Fibroblast of gingiva (primary cell): ENCODE measurements around the gene TPRN.
A peak's percentile ranks its signal among the peaks of the same experiment; 100 is the strongest.
"Not testable (repeated sequence)": the region's sequence is repeated elsewhere in the genome, so short reads cannot be mapped to it uniquely, and the experiment has no call there.

Experiments
- DNase-seq: peaks from one replicate; pipeline ENCODE4 v3.0.0-alpha.2; 2011; ENCODE audit warnings: low read depth

TPRN gene

GRCh38 chr9:137200311-137201204 is at the start of gene TPRN:
Gene TPRN (minus strand): TSS chr9:137200741. CDS start chr9:137200711, 30 bp downstream.
- DNase-seq, result peak; percentile 99

DNA sequence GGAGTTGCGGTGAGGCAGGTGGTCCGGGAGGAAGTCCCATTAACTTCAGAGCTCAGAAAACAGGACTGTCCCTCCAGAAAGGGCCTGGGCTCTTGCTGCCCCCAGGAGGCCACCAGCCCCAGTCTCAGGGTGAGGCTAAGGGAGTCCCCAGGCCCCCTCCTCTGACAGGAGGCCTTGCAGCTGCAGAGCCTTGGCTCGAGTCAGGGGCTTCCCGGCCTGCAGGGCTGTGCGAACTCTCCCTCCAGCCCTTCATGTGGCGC is 47.3 kb upstream of the TPRN start:
- no peak for DNase-seq

- no peak for DNase-seq
These were observed 46.8 kb upstream of the TPRN start for GRCh38 chr9:137247135-137247915.

GRCh38 chr9:137245450-137246421 is 45.2 kb upstream of the TPRN start:
- DNase-seq, result no peak

DNA sequence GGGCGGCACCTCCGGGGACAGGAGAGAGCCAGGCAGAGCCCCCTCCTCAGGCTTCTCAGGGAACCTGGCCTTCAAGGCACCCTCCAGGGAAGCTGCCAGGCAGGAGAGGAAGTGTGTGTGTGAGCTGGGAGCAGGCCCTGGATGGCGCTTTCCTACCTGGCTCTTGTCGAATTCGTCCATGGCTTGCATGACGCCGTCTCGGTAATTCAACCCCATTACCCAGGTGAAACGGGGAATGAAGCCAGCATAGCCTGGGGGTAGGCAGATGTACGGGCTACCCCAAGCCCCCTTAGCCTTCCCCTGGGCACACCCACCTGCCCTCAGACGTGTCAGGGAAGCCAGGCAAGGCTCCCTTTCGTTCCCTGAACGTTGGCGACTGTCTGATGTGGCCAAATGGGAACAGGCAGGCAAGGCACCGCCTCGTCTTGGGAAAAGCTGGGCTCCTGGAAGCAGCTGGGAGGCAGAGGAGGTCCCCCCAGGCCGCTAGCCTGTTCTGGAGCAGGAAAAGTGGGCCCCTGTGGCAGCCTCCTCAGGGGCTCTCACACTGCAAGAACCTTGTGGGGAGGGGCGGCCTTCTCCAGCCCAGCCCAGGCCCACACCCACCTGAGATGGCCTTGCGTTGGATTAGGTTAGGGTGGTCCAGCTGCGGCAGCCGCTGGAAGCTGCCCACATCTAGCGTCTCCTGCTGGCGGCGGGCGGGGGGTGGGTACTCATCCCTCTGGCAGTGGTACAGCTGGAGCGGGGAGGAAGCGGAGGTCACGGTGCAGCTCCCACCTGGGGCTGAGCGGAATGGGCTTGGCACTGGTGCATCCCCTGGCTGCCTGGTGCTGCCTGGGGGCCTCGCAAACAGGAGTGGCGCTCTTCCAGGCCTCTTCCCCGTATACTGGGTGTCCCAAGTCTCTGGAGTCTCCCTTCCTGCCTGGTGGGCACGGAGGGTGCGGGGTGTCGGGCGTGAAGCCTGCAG is 44.2 kb upstream of the TPRN start:
- no peak for DNase-seq

GRCh38 chr9:137243626-137244485 is 43.3 kb upstream of the TPRN start:
- no peak for DNase-seq

DNA sequence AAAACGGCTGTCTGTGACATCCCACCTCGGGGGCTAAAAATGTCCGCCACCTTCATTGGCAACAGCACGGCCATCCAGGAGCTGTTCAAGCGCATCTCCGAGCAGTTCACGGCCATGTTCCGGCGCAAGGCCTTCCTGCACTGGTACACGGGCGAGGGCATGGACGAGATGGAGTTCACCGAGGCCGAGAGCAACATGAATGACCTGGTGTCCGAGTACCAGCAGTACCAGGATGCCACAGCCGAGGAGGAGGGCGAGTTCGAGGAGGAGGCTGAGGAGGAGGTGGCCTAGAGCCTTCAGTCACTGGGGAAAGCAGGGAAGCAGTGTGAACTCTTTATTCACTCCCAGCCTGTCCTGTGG is 42.7 kb upstream of the TPRN start:
- not testable (repeated sequence) for DNase-seq

DNA sequence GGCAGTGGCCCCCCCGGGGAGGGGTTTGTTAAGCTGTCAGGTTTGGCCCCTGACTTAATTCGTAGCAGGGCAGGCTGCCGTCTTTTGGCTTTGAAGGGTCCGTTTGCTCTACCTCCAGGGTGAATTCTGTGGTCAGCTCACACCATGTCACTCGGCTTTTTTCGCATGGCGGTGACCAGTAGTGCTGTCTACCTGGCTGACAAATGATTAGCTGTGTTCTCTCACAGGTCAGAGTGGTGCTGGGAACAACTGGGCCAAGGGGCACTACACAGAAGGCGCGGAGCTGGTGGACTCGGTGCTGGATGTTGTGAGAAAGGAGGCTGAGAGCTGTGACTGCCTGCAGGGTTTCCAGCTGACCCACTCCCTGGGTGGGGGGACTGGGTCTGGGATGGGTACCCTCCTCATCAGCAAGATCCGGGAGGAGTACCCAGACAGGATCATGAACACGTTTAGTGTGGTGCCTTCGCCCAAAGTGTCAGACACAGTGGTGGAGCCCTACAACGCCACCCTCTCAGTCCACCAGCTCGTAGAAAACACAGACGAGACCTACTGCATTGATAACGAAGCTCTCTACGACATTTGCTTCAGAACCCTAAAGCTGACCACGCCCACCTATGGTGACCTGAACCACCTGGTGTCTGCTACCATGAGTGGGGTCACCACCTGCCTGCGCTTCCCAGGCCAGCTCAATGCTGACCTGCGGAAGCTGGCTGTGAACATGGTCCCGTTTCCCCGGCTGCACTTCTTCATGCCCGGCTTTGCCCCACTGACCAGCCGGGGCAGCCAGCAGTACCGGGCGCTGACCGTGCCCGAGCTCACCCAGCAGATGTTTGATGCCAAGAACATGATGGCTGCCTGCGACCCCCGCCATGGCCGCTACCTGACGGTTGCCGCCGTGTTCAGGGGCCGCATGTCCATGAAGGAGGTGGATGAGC is 42.0 kb upstream of the TPRN start:
- DNase-seq, result no peak

DNA sequence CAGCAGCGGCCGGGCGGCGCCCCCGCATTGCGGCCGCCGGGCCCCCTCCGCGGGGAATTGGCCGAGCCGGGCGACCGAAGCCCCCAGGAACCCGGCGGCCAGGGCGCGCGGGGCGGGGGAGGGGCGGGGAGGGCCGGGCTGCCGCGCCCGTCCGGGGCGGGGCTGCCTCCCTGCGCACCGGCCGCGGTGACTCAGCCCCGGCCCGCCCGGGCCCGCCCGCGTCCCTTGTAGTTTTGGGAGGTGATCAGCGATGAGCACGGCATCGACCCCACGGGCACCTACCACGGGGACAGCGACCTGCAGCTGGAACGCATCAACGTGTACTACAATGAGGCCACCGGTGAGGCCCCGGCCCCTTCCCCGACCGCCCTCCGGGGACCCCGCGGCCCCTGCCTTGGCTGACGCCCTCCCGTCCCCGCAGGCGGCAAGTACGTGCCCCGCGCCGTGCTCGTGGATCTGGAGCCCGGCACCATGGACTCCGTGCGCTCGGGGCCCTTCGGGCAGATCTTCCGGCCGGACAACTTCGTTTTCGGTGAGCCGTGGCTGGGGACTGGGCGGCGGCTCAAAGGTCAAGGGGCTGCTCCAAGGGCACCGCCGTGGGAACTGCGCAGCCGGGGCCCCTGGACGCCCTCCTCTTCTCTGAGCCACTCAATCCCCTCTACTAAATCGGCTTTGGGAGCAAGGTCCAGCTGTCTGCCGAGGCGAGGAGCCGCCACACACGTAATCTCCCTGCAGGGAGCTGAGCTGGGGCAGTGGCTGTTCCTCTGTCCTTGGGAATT is 41.1 kb upstream of the TPRN start:
- peak; percentile 31 for DNase-seq

GRCh38 chr9:137240841-137241489 is 40.4 kb upstream of the TPRN start, which contains the start of gene TUBB4B:
Gene TUBB4B (plus strand): TSS chr9:137241287. CDS start chr9:137241361, 74 bp downstream.
- peak; percentile 100 for DNase-seq

- DNase-seq, result peak; percentile 88
These were observed 39.8 kb upstream of the TPRN start for GRCh38 chr9:137240318-137240840.

DNA sequence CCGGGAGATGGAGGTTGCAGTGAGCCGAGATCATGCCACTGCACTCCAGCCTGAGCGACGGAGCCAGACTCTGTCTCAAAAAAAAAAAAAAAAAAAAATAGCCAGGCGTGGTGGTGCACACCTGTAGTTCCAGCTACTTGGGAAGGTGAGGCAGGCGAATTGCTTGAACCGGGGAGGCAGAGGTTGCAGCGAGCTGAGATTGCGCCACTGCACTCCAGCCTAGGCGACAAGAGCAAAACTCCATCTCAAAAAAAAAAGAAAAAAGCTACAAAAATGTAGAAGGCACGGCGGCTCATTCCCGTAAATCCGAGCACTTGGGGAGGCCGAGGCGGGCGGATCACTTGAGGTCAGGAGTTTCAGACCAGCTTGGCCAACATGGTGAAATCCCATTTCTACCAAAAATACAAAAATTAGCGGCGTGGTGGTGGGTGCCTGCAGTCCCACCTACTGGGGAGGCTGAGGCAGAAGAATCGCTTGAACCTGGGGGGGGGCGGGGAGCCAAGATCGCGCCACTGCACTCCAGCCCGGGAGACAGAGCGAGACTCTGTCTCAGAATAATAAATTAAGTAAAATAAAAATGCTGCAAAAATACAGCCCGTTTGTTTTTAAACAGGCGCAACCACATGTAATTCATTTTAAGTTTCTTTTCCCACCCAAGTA is 39.1 kb upstream of the TPRN start:
- DNase-seq, result not testable (repeated sequence)

DNA sequence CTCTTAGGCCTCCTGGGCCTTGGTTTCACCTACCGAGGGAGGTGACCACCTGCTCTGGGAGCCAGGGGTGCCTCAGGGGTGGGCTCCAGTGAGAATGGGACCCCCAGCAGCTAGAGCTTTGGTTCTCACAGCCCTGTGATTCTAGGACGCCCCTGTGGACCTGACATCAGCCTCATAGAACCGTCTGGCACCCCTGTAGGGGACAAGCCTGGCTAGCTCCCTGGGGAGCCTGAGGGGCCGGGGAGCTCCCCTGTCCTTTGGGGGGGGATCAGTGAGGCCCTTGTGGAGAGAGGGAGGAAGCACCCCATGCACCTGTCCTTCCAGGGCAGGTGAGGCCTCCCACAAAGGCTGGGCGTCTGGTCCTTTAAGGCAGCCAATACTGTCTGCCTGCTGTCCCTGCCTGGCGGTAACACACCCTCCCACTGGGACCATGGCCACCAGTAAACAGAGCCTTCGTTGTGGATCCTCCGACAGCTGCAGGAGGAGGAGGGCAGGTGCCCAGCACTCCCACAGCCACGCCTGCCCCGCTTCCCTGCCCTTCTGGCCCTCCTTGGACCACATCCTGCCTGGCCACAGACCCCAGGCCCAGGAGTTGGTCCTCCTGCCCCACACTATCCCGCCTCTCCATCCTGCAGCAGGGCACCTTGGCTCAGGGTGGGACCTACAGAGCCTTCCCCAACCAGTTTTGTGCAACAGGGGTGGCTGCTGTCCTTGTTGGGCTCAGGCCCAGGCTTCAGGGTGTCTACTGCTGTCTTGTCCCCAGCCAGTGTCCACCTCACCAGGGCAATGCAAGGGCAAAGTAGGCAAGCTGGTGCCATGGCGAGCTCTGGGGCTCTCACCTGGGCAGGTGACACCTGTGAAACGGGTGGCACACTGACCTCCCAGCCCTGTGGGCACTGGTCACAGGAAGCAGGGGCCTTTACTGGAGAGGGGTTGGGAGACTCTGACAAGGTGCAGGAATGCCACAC is 37.5 kb upstream of the TPRN start:
- DNase-seq, result no peak

DNA sequence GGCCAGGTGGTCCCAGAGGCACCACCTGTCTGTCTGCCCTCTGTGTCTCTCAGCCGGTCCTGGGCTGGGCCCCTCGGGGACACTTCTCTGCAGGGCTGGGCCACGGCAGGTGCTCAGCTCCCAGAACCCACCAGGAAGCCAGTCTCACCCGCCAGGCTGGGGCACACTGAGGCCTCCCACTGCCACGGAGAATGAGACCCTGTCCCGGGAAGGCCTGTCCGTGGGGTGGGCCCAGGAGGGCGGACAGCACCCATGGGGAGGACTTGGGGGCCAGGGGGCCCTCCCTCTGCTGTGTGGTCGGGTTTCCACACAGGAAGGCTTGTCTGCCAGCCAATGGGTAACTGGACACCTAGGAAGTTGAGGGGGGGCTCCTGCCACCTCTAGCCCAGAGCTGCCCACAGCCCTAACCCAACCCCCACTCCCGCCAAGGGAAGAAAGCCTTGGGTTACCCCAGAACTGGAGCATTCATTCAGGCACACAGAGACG is 36.4 kb upstream of the TPRN start:
- no peak for DNase-seq

- peak; percentile 39 for DNase-seq
These were observed 35.8 kb upstream of the TPRN start for GRCh38 chr9:137236238-137236935.
